Amniotic epithelial cell (primary cell): ENCODE results near the gene PCDHA7.
"Not testable (repeated sequence)": the region's sequence is repeated elsewhere in the genome, so short reads cannot be mapped to it uniquely, and the experiment has no call there.

Source experiments
- DNase-seq: peaks from one replicate; pipeline ENCODE4 v3.0.0-alpha.2; 2010; ENCODE audit warnings: low read depth

The PCDHA7 gene

GRCh38 chr5:140822281-140822629, 11.8 kb upstream of the PCDHA7 start:
- no peak for DNase-seq

GRCh38 chr5:140822969-140823368, 11.1 kb upstream of the PCDHA7 start:
- DNase-seq: not testable (repeated sequence)

- DNase-seq: no peak
These were observed 10.6 kb upstream of the PCDHA7 start for GRCh38 chr5:140823475-140823874.

GRCh38 chr5:140827704-140828361, 6.2 kb upstream of the PCDHA7 start, which contains the start of gene PCDHA6:
Gene PCDHA6 (plus strand): TSS chr5:140827960. CDS start chr5:140828092, 132 bp downstream.
- no peak for DNase-seq

GRCh38 chr5:140828362-140828737, 5.7 kb upstream of the PCDHA7 start:
- no peak for DNase-seq

GRCh38 chr5:140829511-140830501, 4.3 kb upstream of the PCDHA7 start:
- not testable (repeated sequence) for DNase-seq

- not testable (repeated sequence) for DNase-seq
These were observed 455 bp downstream of the PCDHA7 start for GRCh38 chr5:140834439-140835008.

GRCh38 chr5:140835622-140836510, 1.8 kb downstream of the PCDHA7 start:
- no peak for DNase-seq

GRCh38 chr5:140840978-140841962, 7.2 kb downstream of the PCDHA7 start, which contains the start of gene PCDHA8:
Gene PCDHA8 (plus strand): TSS chr5:140841187. CDS start chr5:140841322, 135 bp downstream.
- DNase-seq: no peak

GRCh38 chr5:140842798-140843733, 9.0 kb downstream of the PCDHA7 start:
- DNase-seq: no peak

GRCh38 chr5:140848139-140849102, 14.4 kb downstream of the PCDHA7 start, which contains the start of gene PCDHA9:
Gene PCDHA9 (plus strand): TSS chr5:140848382. CDS start chr5:140848496, 114 bp downstream.
- DNase-seq: not testable (repeated sequence)

- not testable (repeated sequence) for DNase-seq
These were observed 16.0 kb downstream of the PCDHA7 start for GRCh38 chr5:140849831-140850634.

- DNase-seq: no peak
These were observed 22.0 kb downstream of the PCDHA7 start, which contains the start of gene PCDHA10 for GRCh38 chr5:140855772-140856674. Gene PCDHA10 (plus strand): TSS chr5:140855897. CDS start chr5:140856049, 152 bp downstream.

- no peak for DNase-seq
These were observed 23.3 kb downstream of the PCDHA7 start for GRCh38 chr5:140857177-140857986.

- no peak for DNase-seq
These were observed 23.8 kb downstream of the PCDHA7 start for GRCh38 chr5:140857987-140858240.
